ENCODE data around the gene SETX.

- TF ChIP-seq CTCF (IDR thresholded peaks at IDR 0.05): no peak
- no peak for TF ChIP-seq POLR2A (IDR thresholded peaks at IDR 0.05)
- TF ChIP-seq POLR2AphosphoS5 (IDR thresholded peaks at IDR 0.05): no peak
- TF ChIP-seq EP300 (IDR thresholded peaks at IDR 0.05): no peak
Observed at GRCh38 chr9:132334364-132334763, 20.4 kb downstream of the SETX start.
